Astrocyte (in vitro differentiated cells and primary cell): ENCODE data around the gene IL3RA.

Source experiments
- EZH2 ChIP-seq: IDR thresholded peaks from 2 replicates; pipeline ENCODE4 v1.6.1; 2012; ENCODE audit warnings: mild to moderate bottlenecking, low read length, inconsistent platforms; ENCODE audit not compliant: insufficient read depth
- TF ChIP-seq, protein P1 (sequence below): IDR thresholded peaks from 2 replicates; pipeline ENCODE4 v1.5.1; 2011; ENCODE audit warnings: low read depth, mild to moderate bottlenecking, inconsistent platforms, low read length, moderate library complexity; ENCODE audit not compliant: insufficient read depth

DNA sequence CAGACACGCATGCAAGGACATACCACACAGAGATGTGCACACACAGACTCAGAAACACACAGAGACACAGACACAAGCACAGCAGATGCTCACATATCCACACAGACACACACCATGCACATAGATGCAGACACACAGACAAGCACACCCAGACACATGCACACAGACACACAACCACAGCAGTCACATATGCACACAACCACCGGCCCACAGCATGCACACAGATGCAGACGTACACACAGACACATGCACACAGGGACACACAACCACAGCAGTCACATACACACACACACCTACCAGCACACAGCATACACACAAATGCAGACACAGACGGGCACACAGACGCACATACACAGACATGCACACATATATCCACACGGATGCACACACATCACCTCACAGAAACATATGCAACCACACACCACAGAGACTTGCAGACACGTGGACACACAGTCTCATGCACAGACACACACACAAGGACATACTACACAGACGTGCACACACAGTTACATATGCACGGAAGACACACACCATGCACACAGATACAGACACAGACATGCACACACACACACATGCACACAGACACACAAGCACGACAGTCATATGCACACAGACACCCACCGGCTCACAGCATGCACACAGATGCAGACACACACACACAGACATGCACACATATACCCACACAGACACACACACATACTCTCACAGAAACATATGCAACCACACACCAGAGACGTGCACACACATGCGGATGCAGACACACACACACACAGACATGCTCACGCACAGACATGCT is 80.6 kb downstream of the IL3RA start:
- TF ChIP-seq, protein P1, sequence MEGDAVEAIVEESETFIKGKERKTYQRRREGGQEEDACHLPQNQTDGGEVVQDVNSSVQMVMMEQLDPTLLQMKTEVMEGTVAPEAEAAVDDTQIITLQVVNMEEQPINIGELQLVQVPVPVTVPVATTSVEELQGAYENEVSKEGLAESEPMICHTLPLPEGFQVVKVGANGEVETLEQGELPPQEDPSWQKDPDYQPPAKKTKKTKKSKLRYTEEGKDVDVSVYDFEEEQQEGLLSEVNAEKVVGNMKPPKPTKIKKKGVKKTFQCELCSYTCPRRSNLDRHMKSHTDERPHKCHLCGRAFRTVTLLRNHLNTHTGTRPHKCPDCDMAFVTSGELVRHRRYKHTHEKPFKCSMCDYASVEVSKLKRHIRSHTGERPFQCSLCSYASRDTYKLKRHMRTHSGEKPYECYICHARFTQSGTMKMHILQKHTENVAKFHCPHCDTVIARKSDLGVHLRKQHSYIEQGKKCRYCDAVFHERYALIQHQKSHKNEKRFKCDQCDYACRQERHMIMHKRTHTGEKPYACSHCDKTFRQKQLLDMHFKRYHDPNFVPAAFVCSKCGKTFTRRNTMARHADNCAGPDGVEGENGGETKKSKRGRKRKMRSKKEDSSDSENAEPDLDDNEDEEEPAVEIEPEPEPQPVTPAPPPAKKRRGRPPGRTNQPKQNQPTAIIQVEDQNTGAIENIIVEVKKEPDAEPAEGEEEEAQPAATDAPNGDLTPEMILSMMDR, result no peak
- no peak for TF ChIP-seq EZH2
